WERI-Rb-1 (cell line): Measurements from ENCODE around the gene BCR.

Source experiments
- DNase-seq: peaks from one replicate; pipeline ENCODE4 v3.0.0-alpha.2; 2020
- H3K27ac ChIP-seq: fragments of 250-450 bp; sonication (Bioruptor Pico); 2 replicates; pipeline ENCODE4 v1.5.1; 2020; ENCODE audit warnings: mild to moderate bottlenecking, moderate library complexity
- H3K27me3 ChIP-seq: fragments of 250-450 bp; sonication (Bioruptor Pico); 2 replicates; pipeline ENCODE4 v1.5.1; 2021; ENCODE audit warnings: mild to moderate bottlenecking, low read depth, moderate library complexity; ENCODE audit not compliant: insufficient read depth, severe bottlenecking
- H3K36me3 ChIP-seq: fragments of 250-450 bp; sonication (Bioruptor Pico); 2 replicates; pipeline ENCODE4 v1.5.1; 2020; ENCODE audit warnings: mild to moderate bottlenecking, moderate library complexity
- H3K4me3 ChIP-seq: 2 replicates; pipeline ENCODE4 v1.5.1; 2011; ENCODE audit warnings: low read depth, mild to moderate bottlenecking, control low read depth, low read length
- H3K9me3 ChIP-seq: fragments of 250-450 bp; sonication (Bioruptor Pico); 2 replicates; pipeline ENCODE4 v1.5.1; 2021; ENCODE audit warnings: mild to moderate bottlenecking, moderate library complexity; ENCODE audit not compliant: severe bottlenecking
- CTCF ChIP-seq: IDR thresholded peaks from 2 replicates; pipeline ENCODE4 v1.5.1; 2011; ENCODE audit warnings: low read depth, mild to moderate bottlenecking, control low read depth, inconsistent platforms, low read length

The BCR gene

GRCh38 chr22:23175817-23176644 lies 4.3 kb upstream of the BCR start:
- Histone ChIP-seq H3K9me3 (peaks cover 12% of the 10 kb centered on the region), H3K27me3 (no peaks in the 10 kb centered on the region), H3K4me3 (no peak overlapping the region), H3K27ac (peak overlapping the region; percentile 83), H3K36me3 (peaks cover 3% of the 10 kb centered on the region; the same call in 1 of the 2 replicates)
- TF ChIP-seq CTCF, result no peak
- DNase-seq, result peak; percentile 58

GRCh38 chr22:23176645-23177027 lies 3.7 kb upstream of the BCR start:
- peak overlapping the region; percentile 58 for H3K27ac ChIP-seq
- no peaks in the 10 kb centered on the region for H3K27me3 ChIP-seq
- peaks cover 7% of the 10 kb centered on the region for H3K36me3 ChIP-seq
- no peak for DNase-seq
- no peak for TF ChIP-seq CTCF
- no peak overlapping the region for H3K4me3 ChIP-seq
- H3K9me3 ChIP-seq, result peaks cover 12% of the 10 kb centered on the region

GRCh38 chr22:23177197-23177596 lies 3.1 kb upstream of the BCR start:
- Histone ChIP-seq H3K9me3 (peaks cover 12% of the 10 kb centered on the region), H3K27ac (no peak overlapping the region), H3K36me3 (peaks cover 13% of the 10 kb centered on the region), H3K4me3 (no peak overlapping the region), H3K27me3 (no peaks in the 10 kb centered on the region)
- no peak for DNase-seq
- TF ChIP-seq CTCF, result no peak

DNA sequence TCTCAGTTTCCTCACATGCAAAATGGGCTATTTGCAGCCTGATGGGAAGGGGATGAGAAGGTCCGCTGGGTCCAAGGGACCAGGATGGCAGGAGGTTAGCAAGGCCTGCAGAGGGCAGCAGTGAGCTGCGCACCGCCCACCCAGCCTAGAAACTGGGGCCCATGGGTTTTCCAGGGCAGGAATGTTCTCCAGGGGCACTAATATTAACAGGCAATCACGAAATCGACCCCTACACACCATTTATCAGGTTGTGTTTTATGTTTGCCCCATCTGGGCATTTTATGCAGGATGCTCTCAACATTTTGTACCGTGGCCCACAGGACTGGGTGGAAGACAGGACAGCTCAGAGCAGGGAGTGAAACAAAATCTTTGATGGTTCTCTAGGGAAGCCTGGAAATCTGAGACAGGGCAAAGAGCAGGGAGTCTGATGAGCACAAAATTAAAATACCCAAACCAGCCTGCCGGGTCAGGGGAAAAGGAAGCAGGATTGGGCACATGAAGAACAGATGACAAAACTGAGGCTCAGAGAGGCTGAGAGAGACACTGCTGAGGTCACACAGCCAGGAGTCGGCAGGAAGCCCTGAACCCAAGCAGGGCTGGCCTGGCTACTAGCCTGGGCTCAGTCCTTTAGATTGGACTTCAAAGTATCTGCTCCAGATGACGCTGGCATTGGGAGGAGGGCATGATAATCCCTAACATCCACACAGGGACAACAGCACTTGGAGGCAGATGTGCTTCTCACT lies 1.6 kb upstream of the BCR start:
- Histone ChIP-seq H3K27ac (peak overlapping the region; percentile 70), H3K4me3 (no peak overlapping the region), H3K27me3 (no peaks in the 10 kb centered on the region), H3K36me3 (peaks cover 24% of the 10 kb centered on the region), H3K9me3 (peaks cover 12% of the 10 kb centered on the region)
- TF ChIP-seq CTCF, result peak; percentile 97
- DNase-seq, result peak; percentile 73

DNA sequence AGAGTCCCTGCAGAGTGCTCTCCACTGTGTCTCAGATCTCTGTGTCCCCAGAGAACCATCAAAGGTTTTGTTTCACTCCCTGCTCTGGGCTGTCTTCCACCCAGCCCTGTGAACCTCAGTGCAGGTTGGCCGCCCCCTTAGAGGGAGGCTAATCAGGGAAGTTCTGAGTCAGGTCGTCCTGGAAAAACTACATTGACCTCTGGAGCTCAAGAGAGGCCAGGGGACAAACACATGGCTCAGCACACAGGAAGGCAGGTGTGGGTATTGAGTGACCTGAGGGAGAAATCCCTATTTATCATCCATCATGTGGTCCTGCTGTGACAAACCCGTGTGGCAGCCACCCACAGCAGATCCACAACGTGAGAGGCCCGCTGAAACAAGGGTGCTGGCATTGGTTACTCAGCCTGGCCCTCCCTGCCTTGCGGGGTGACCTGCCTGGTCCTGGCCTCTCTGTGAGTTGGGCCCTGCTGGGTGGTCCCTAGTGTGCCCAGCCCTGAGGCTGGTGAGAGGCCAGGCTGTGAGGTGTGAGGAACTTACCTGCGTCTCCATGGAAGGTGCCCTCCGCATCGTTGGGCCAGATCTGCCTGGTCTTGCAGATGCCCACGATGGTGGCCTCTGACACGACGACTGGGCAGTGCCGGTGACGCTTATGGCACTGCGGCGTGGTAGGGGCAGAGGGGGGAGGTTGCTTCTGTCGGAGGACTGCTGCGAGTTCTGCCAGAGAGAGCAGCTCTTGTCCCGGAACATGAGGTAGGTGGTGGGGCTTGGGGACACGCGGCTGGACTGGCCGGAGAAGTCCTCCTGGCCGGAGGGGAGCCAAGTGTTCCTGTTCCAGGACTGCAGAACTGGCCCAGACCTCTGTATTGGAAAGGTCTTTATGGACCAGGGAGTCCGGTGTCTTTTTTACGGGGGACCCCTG lies 669 bp upstream of the BCR start:
- Histone ChIP-seq H3K27ac (peak overlapping the region; percentile 70), H3K4me3 (peak overlapping the region; percentile 39), H3K9me3 (peaks cover 12% of the 10 kb centered on the region), H3K36me3 (peaks cover 29% of the 10 kb centered on the region), H3K27me3 (no peaks in the 10 kb centered on the region)
- TF ChIP-seq CTCF, result no peak
- DNase-seq, result no peak
